ENCODE data around the gene GPR45.
A peak's percentile ranks its signal among the peaks of the same experiment; 100 is the strongest.
"Not testable (repeated sequence)": the region's sequence is repeated elsewhere in the genome, so short reads cannot be mapped to it uniquely, and the experiment has no call there.

The GPR45 gene

GRCh38 chr2:105243961-105244360 lies 2.4 kb downstream of the GPR45 start:
- H3K4me3 ChIP-seq (ENCODE audit: low read depth, low read length), result no peak overlapping the region
- TF ChIP-seq CTCF (IDR thresholded peaks at IDR 0.05; ENCODE audit: control insufficient read depth, extremely low read depth, insufficient read depth), result no peak
- DNase-seq (ENCODE audit: low read depth), result no peak

- TF ChIP-seq CTCF (IDR thresholded peaks at IDR 0.05; ENCODE audit: control insufficient read depth, extremely low read depth, insufficient read depth), result no peak
- no peak overlapping the region for H3K4me3 ChIP-seq (ENCODE audit: low read depth, low read length)
- DNase-seq (ENCODE audit: low read depth), result no peak
Measured at GRCh38 chr2:105244451-105244850, 2.9 kb downstream of the GPR45 start.

GRCh38 chr2:105248316-105249070 lies 7.0 kb downstream of the GPR45 start:
- no peak for DNase-seq (ENCODE audit: low read depth)
- H3K4me3 ChIP-seq (ENCODE audit: low read depth, low read length), result no peak overlapping the region
- no peak for TF ChIP-seq CTCF (IDR thresholded peaks at IDR 0.05; ENCODE audit: control insufficient read depth, extremely low read depth, insufficient read depth)

- no peak for TF ChIP-seq CTCF (IDR thresholded peaks at IDR 0.05; ENCODE audit: control insufficient read depth, extremely low read depth, insufficient read depth)
- no peak for DNase-seq (ENCODE audit: low read depth)
- no peak overlapping the region for H3K4me3 ChIP-seq (ENCODE audit: low read depth, low read length)
Measured at GRCh38 chr2:105249181-105249580, 7.6 kb downstream of the GPR45 start.

- DNase-seq (ENCODE audit: low read depth), result peak; percentile 77
- H3K4me3 ChIP-seq (ENCODE audit: low read depth, low read length), result peak overlapping the region; percentile 26
- TF ChIP-seq CTCF (IDR thresholded peaks at IDR 0.05; ENCODE audit: control insufficient read depth, extremely low read depth, insufficient read depth), result no peak
Measured at GRCh38 chr2:105249891-105250290, 8.3 kb downstream of the GPR45 start.

- DNase-seq (ENCODE audit: low read depth); H3K4me3 ChIP-seq (ENCODE audit: low read depth, low read length): not testable (repeated sequence)
Measured at GRCh38 chr2:105251016-105251648, 9.6 kb downstream of the GPR45 start.

- no peak overlapping the region for H3K4me3 ChIP-seq (ENCODE audit: low read depth, low read length)
- no peak for DNase-seq (ENCODE audit: low read depth)
- TF ChIP-seq CTCF (IDR thresholded peaks at IDR 0.05; ENCODE audit: control insufficient read depth, extremely low read depth, insufficient read depth), result no peak
Measured at GRCh38 chr2:105252271-105252670, 10.7 kb downstream of the GPR45 start.
